Femur (tissue), 1 donor: ENCODE measurements around the gene DNAJA3.
A peak's percentile ranks its signal among the peaks of the same experiment; 100 is the strongest.

Source experiments
- DNase-seq: peaks from one replicate; pipeline ENCODE4 v3.0.0-alpha.2; 2017

DNAJA3 gene

DNA sequence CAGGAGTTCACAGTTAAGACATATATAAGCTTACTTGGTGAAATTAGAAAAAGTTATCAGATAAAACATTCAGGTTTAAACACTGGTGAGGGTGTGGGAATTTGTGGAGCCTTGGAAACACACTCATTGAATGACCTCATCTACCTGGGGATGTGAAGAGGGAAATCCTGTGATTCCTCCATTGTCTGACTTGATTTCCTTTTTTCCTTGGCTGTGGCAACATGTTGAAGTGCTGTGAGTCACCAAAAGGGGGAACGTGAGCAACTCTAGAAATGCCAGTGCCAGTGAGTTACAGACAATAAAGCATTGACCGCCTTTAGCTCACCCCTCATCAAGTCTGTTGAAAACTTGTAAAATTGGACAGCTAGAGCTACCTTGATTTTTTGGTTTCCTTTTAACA, 52.3 kb downstream of the DNAJA3 start:
- no peak for DNase-seq

DNA sequence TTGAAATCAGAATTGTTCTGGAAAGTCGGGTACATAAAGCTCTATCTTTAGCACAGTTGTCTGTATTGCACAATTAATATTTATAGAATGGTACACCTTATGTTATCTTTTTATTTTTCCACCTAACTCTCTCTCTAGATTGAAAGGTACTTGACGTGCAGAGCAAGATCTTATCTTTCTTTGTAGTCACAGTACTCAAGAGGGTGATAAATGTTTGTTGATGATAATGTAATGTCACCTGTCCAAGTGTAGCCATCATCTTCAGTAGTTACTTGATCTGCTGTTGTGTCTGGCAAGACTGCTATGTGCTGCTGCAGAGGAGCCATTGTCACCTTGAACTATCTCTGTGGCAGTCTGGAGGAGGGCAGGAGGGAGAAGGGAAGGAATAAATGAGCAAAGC, 55.9 kb downstream of the DNAJA3 start:
- no peak for DNase-seq

DNA sequence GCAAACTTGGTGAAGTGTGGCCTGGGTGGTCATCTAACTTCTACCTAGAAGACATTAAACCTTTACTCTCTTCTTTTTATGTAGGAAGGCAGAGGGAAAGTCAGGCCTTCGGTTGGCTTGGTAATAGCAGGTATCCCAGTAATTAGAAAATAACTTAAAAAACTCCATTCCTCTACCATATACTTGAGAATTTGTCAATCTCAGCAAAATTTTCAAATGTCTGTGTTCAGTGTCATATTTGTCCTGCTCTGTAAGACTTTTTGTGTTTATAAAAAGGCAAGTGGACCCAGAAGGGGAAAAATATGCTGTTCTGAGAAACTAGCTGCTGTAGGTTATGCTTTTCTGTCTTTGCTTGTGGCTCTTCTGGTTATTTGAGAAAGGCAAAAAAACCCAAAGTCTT, 56.3 kb downstream of the DNAJA3 start:
- no peak for DNase-seq

DNA sequence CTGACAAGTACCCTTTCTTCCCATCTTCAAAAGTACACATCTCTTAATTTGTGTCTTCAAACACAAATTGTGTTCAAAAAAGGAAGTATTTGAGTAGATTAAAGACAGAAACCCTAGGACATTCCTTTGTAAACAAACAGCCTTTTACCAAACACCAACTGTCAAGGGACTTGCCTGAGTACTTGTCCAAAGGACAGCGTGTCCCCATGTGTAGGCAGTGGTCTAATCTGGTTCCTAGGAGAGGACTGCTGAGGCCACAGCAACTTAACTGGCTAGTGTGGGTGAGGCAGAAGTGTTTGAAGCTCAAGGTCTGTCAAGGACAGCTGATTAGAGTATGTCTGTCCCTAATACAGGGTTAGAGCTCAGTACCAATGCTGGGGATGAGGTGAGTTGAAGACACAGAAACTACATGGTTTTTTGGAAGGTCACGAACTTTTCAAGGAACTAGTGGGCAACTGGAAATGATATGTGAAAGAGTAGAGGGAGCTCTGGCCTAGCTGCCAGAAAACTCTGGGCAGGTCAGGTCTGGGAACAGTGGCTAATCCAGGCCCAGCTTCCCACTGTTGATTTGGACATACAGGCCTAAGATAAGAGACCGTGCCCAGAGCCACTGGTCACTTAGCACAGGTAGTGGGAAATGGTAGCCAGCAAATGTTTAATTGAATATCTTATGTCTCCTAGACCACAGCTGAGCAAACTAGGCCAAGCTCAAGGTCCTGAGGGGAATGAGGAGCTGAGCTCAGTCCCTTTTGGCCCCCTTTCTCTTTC, 60.6 kb downstream of the DNAJA3 start:
- no peak for DNase-seq

DNA sequence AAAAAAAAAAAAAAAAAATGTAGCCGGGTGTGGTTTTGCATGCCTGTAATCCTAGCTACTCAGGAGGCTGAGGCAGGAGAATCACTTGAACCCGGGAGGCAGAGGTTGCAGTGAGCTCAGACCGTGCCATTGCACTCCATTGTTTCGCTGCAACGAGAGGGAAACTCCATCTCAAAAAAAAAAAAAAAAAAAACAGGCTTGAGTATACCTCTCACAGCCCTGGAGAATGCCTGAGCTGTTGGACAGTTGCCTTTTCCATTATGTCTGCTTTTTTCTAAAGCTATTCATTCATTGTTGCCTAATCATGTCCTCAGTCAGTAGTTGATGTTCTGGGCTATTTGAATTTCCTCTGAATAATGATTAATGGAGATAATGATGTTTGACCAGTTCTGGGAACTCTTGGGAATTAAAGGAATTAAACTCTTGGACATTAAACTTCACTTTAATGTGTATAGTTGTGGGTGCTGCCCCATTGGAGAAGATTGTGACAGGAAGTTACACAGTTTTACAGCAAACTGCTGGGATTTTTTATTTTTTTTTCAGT, 62.4 kb downstream of the DNAJA3 start:
- no peak for DNase-seq

DNA sequence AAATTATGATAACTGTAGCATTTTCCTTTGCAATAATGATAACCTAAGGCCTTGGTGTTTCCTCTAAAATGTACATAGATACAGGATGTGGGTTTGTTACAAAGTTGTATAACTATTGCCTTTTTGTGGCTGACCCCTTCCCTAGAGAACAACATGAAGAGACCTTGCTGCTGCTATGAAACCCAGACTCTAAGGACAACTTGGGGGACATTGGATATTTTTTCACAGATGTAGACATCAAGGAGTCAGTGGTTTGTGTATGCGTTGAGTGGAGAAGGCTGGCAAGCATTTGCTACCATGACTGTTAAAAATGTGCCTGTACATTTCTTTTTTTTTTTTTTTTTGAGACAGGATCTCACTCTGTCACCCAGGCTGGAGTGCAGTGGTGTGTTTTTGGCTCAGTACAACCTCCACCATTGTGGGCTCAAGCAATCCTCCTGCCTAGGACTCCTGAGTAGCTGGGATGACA, 62.9 kb downstream of the DNAJA3 start:
- no peak for DNase-seq

DNA sequence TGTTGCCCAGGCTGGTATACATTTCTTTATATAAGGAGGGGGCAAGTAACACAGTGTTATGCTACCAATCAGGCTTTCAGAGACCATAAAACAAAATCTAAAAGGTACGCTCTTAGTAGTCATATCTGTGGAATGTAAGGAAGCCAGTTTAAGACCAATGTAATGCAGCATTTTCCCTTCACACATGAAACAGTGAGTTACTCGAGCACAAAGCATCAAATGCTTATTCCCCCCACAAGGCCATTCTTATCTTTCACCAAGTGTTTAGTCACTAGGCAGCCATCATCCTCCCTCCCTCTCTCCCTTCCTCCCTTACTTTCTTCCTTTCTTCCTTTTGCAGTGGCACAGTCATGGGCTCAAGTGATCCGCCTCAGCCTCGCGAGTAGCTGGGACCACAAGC, 63.4 kb downstream of the DNAJA3 start:
- DNase-seq: no peak

DNA sequence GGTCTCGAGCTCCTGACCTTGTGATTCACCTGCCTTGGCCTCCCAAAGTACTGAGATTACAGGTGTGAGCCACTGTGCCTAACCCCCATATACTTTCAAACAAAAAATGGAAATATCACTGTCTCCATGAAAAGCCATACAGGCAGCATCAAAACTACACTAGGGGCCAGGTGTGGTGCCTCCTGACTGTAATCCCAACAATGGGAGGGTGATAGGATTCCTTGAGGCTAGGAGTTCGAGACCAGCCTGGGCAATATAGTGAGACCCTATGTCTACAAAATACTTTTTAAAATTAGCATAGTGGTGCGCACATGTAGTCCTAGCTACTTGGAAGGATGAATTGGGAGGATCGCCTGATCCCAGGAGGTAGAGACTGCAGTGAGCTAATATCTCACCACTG, 66.2 kb downstream of the DNAJA3 start:
- DNase-seq: no peak

DNA sequence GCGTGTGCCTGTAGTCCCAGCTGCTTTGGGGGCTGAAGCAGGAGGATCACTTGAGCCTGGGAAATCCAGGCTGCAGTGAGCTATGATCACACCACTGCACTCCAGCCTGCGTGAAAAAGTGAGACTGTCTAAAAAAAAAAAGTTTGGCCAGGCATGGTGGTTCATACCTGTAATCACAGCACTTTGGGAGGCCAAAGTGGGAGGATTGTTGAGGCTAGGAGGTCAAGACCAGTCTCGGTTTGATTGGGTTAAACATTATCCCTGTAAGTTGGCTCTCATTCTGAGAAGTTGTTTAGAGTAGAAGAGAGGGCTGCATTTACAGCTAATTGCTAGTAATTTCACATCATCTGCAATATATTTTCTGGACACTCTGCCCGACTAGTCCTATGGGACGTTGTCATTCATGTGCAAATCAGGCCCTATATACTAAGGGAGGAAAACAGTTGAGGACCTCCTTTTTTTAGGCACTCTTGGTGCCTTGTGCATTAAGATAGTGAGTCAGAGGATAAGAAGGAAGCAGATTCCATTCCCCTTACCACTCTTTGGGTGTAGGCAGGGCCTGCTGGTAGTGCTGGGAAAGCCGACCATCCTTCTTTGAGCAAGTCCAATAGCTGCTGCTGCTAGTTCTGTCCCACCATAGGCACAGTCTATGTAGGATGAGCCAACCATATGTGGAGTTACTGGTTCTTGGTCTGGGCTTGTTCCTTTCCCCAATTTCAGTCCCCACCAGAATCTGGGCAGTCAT, 69.2 kb downstream of the DNAJA3 start:
- DNase-seq: no peak

DNA sequence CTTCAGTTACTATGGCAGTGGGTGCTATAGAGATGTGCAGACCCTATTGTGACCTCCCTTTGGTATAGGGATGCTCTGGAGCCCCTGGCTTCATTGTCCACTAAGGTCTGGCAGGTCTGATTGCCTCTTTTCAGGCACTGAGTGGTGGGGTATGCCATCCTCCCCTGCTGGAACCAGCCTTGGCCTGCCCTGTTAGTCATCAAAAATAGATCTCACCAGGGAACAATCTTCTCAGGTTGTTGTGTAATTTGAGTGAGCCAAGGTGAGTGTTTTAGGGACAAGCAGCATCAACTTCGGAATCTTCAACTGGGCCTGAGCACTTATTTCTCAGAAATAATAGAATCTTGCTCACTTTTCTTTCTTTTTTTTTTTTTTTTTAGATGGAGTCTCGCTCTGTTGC, 70.1 kb downstream of the DNAJA3 start:
- no peak for DNase-seq

DNA sequence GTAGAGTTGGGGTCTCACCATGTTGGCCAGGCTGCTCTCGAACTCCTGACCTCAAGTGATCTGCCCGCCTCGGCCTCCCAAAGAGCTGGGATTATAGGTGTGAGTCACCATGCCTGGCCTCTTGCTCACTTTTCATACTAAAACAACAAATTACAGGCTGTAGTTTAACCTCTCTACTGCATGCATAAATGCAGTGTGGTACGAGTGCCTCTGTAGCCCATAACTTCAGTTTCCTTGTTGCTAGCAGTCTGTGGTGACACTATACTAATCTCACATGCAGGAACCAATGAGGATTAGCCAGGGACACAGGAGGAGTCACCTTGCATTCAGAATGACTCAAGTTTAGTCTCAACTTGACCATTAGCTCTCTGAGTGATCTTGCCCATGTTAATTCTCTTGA, 70.6 kb downstream of the DNAJA3 start:
- no peak for DNase-seq

DNA sequence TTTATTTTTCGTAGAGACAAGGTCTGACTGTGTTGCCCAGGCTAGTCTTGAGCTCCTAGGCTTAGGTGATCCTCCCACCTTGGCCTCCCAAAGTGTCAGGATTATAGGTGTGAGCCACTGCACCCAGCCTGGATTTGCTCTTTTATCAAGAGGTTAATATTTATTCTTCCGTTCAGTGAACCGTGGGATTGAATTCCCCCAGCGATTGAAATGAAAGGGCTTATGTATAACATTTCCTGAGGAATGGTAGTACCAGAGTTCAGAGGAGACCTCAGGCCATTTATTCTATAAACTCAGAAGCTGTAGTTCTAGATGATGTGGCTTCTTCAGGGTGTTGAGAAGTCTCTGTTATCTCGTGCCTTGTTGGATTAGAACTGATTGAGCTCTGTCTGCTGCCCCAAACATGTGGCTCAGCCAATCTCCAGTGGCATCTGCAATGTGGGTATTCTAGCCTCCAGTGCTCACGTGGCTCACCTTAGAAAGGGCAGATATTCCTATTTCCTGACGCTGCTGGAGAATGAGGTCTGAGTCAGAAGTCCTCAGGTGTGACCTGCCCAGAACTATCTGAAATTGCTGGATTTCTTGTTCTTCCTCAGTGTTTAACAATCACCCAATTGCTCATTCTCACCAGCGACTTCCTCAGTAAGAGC, 73.0 kb downstream of the DNAJA3 start:
- no peak for DNase-seq

DNA sequence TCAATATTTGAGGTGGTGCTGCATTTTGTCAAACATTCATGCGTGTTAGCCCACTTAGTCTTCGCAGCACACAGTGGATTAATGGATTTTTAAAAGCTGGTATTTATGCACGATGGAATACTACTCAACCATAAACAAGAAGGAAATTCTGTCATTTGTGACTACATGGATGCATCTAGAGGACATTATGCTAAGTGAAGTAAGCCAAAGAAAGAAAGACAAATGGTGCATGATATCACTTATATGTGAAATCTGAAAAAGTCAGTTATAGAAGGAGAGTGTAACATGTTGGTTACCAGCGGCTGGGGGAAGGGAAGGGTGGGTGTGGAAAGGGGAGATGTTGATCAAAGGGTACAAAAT, 73.5 kb downstream of the DNAJA3 start:
- DNase-seq: no peak

DNA sequence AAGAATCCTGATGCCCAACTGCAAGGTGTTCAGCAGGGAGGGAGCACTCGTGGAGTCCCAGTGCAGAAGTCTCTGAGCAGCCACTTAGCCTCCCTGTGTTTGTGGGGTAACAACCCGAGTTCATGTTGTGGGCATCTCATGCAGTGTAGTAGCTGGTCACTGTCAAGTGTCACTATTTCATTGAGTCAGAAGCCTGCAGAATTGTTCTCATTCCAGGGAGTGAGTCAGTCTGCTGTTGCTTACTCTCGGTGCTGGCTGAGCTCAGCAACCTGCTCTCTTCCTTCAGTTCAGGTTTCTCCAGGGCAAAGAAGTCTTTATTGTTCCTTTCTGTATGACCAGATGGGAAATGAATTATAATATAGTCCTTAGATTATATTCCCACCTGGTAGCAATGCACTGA, 74.6 kb downstream of the DNAJA3 start:
- DNase-seq: no peak

DNA sequence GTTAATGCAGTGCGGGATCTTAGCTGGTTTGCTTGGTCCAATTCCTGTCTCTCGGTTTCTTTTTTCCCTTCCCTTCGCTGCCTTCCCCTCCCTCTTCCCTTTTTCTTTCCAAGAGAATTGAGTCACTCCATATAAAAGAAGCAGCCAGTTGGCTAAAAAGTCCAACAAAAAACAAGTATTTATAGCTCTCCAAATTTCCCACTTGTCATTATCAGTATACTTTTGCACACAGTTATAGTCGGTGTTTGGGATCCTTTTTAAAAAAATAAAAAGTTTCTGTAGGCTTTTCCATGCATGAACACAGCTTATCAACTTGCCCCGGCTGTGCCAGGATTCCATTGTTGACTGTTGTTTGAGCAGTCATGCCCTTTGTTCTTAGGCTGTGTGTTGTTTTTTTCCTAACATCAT, 75.4 kb downstream of the DNAJA3 start:
- DNase-seq: no peak

DNA sequence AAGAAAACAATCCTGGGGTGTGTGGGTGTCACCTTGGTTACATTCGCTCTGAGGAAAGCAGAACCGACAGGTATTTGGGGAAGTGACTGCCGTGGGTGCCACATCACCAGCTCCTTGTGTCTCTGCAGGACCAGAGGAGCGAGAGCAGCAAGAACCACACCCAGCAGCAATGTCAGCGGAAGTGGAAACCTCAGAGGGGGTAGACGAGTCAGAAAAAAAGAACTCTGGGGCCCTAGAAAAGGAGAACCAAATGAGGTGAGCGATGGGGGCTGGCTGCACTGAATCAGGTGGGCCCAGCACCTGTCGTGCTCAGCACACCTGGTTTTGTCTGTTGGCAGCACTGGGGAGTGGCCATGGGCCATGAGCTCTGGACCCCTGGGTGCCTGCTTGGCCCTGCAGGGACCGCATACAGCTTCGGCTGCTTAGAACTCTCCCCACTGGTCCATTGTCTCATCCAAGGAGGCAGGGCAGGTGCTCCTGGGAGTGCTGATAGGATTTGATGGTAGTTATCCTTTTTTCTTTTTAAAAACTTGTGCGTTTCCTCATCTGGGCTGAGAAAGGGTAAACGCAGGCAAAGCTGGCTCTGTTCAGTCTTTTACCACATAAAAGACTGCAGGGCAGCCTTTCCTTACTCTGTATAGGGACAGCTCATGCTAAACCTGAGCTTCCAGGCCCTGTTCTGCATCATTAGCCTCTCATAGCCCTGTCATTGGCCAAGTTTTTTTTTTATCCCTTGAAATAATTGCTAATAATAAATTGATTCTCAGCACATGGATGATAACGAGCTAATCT, 79.9 kb downstream of the DNAJA3 start:
- DNase-seq: peak; percentile 58
